CD14-positive monocyte (primary cell): ENCODE results near the gene PMF1. TPM values are rescaled to one million over a fixed set of nuclear protein-coding genes. Genes with fewer than 3 reads are reported as not detected.

Experiments used
- DNase-seq, 3 donors: peaks; one replicate each; pipeline ENCODE4 v3.0.0-alpha.2; 2011 to 2022
- H2AFZ ChIP-seq: 2 replicates; pipeline ENCODE4 v1.6.0; 2012; ENCODE audit warnings: mild to moderate bottlenecking, low read depth, low read length, inconsistent platforms; ENCODE audit not compliant: insufficient read depth, poor library complexity, severe bottlenecking
- H3K27ac ChIP-seq, 2 donors: 1 replicate in 1 of 2; 2 replicates in 1 of 2; pipeline ENCODE4 v1.5.1; 2012 to 2013; ENCODE audit warnings: low read length in 2 of 2, control low read depth in 1 of 2, inconsistent platforms in 1 of 2, low read depth in 1 of 2, mild to moderate bottlenecking in 1 of 2
- H3K27me3 ChIP-seq, 2 donors: one replicate each; pipeline versions ENCODE4 v1.6.0 to v1.6.1; 2011 to 2013; ENCODE audit warnings: low read length in 2 of 2; ENCODE audit not compliant: control insufficient read depth in 2 of 2, insufficient read depth in 2 of 2
- H3K36me3 ChIP-seq, 2 donors: replicated peaks in 1 of 2; 1 replicate in 1 of 2; 2 replicates in 1 of 2; pipeline versions ENCODE4 v1.5.1 to v1.6.1; 2012 to 2013; ENCODE audit warnings: low read length in 2 of 2, control low read depth in 1 of 2, inconsistent platforms in 1 of 2, mild to moderate bottlenecking in 1 of 2; ENCODE audit not compliant: insufficient read depth in 2 of 2, control insufficient read depth in 1 of 2
- H3K4me1 ChIP-seq, 2 donors: 1 replicate in 1 of 2; 2 replicates in 1 of 2; pipeline versions ENCODE4 v1.5.1 to v1.6.1; 2012 to 2013; ENCODE audit warnings: low read length in 2 of 2, control low read depth in 1 of 2, inconsistent platforms in 1 of 2, mild to moderate bottlenecking in 1 of 2, moderate library complexity in 1 of 2; ENCODE audit not compliant: insufficient read depth in 2 of 2, control insufficient read depth in 1 of 2
- H3K4me2 ChIP-seq: replicated peaks from 2 replicates; pipeline ENCODE3; 2012; ENCODE audit warnings: low read length, moderate library complexity, mild to moderate bottlenecking; ENCODE audit not compliant: poor library complexity, severe bottlenecking; ENCODE audit errors: extremely low read depth
- H3K4me3 ChIP-seq, 3 experiments: fragments of 200-600 bp in 1 of 3; sonication (generic) in 1 of 3; replicated peaks in 1 of 3; 1 replicate in 2 of 3; 2 replicates in 1 of 3; pipeline ENCODE4 v1.5.1; 2011 to 2013; ENCODE audit warnings: low read length in 3 of 3, mild to moderate bottlenecking in 3 of 3, control low read depth in 2 of 3, low read depth in 2 of 3, inconsistent platforms in 1 of 3, moderate library complexity in 1 of 3
- H3K79me2 ChIP-seq: 2 replicates; pipeline ENCODE4 v1.6.0; 2012; ENCODE audit warnings: mild to moderate bottlenecking, control low read depth, inconsistent platforms, low read length, moderate library complexity; ENCODE audit not compliant: insufficient read depth
- H3K9ac ChIP-seq: 2 replicates; pipeline ENCODE4 v1.6.0; 2017; ENCODE audit warnings: low read length, mild to moderate bottlenecking; ENCODE audit not compliant: insufficient read depth, poor library complexity, severe bottlenecking
- H3K9me3 ChIP-seq, 2 donors: replicated peaks in 1 of 2; 1 replicate in 1 of 2; 2 replicates in 1 of 2; pipeline versions ENCODE4 v1.5.1 to v1.6.1; 2012 to 2013; ENCODE audit warnings: low read length in 2 of 2, control low read depth in 1 of 2; ENCODE audit not compliant: control insufficient read depth in 1 of 2, insufficient read depth in 1 of 2
- H4K20me1 ChIP-seq: 2 replicates; pipeline ENCODE4 v1.6.0; 2012; ENCODE audit warnings: mild to moderate bottlenecking, low read length, control low read depth, moderate library complexity; ENCODE audit not compliant: insufficient read depth
- H3K27ac Mint-ChIP-seq, 7 donors: one replicate each; pipeline ENCODE4 v1.8.0; 2020; ENCODE audit warnings: mild to moderate bottlenecking in 7 of 7, mixed read lengths in 7 of 7, moderate library complexity in 6 of 7, inconsistent platforms in 2 of 7
- H3K27me3 Mint-ChIP-seq, 3 donors: one replicate each; pipeline ENCODE4 v1.8.0; 2021 to 2022; ENCODE audit warnings: low read depth in 3 of 3, mild to moderate bottlenecking in 3 of 3, mixed read lengths in 3 of 3, moderate library complexity in 3 of 3, inconsistent platforms in 1 of 3
- H3K36me3 Mint-ChIP-seq, 2 donors: one replicate each; pipeline ENCODE4 v1.8.0; 2020; ENCODE audit warnings: mixed read lengths in 2 of 2, inconsistent platforms in 1 of 2, mild to moderate bottlenecking in 1 of 2
- H3K4me1 Mint-ChIP-seq: one replicate; pipeline ENCODE4 v1.8.0; 2020; ENCODE audit warnings: mild to moderate bottlenecking, mixed read lengths
- H3K4me3 Mint-ChIP-seq, 2 donors: one replicate each; pipeline ENCODE4 v1.8.0; 2020; ENCODE audit warnings: mild to moderate bottlenecking in 2 of 2, mixed read lengths in 2 of 2, moderate library complexity in 1 of 2
- H3K9me3 Mint-ChIP-seq, 7 donors: one replicate each; pipeline ENCODE4 v1.8.0; 2020 to 2022; ENCODE audit warnings: mixed read lengths in 7 of 7, mild to moderate bottlenecking in 6 of 7, moderate library complexity in 6 of 7, inconsistent platforms in 2 of 7
- CTCF ChIP-seq: fragments of 200-600 bp; IDR thresholded peaks from one replicate; pipeline ENCODE4 v1.8.0; 2022; ENCODE audit warnings: antibody characterized with exemption, mild to moderate bottlenecking
- WGBS: methylation state at CpG from one replicate; pipeline ENCODE4 v1.1.5; 2013; ENCODE audit warnings: missing lambda C conversion rate; ENCODE audit not compliant: insufficient coverage; 5-methylcytosine and 5-hydroxymethylcytosine counted together
- intact Hi-C, 2 donors: fragments of 100-400 bp; cut with micrococcal nuclease; formaldehyde crosslinking; loops; one replicate each; pipeline versions ENCODE4 v1.15.0 to v1.15.1; 2023
- polyA plus RNA-seq, 3 donors: library from polyadenylated mRNA; depleted of rRNA in 1 of 3; unstranded in 2 of 3; stranded (reverse) in 1 of 3; fragments of 300-500 nt in 2 of 3; fragments of >200 nt in 1 of 3; fragmentation: Illumina TruSeq in 2 of 3; gene quantifications; 1 replicate in 2 of 3; 2 replicates in 1 of 3; pipeline ENCODE4 v1.2.3, GENCODE V29; 2012 to 2021

PMF1 gene
- polyA plus RNA-seq, 3 donors: 83.7 to 90.4 (median 86.1) TPM

DNA sequence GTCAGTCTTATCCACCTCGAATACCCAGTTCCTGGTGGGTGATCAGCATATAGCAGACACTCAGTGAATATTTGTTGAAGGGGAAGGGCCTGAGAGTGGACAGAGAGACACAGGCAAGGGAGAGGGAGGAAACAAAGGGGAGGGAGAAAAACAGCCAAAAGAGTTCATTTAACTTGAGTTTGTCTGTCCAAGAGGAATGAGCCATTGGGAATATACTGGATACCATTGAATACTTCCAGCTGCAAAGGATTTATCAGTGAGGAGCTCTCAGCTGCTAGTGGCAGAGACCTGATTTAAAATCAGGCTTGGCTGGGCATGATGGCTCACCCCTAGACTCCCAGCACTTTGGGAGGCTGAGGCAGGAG, 17.6 kb downstream of the PMF1 start:
- no peak overlapping the region for H3K4me2 ChIP-seq
- peaks cover 1% of the 10 kb centered on the region for H3K4me1 Mint-ChIP-seq
- H3K36me3 Mint-ChIP-seq: peaks cover 49 to 71% of the 10 kb centered on the region in 2 donors
- H3K36me3 ChIP-seq: peaks cover 35 to 70% of the 10 kb centered on the region in 2 donors
- no peaks in the 10 kb centered on the region for H3K27me3 Mint-ChIP-seq
- no peaks in the 10 kb centered on the region for H3K27me3 ChIP-seq
- H3K9ac ChIP-seq: no peak overlapping the region
- no peak overlapping the region for H3K4me3 ChIP-seq
- no peak overlapping the region for H3K4me3 Mint-ChIP-seq
- no peak overlapping the region for H2AFZ ChIP-seq
- no CpG with 5 or more reads among the region's 1 CpG for WGBS
- no peak overlapping the region for H3K27ac Mint-ChIP-seq
- no peak for TF ChIP-seq CTCF
- no peak for DNase-seq
- H3K27ac ChIP-seq: no peak overlapping the region
- H3K9me3 Mint-ChIP-seq: peaks cover 0 to 1% (median 0%) of the 10 kb centered on the region in 7 donors
- no peaks in the 10 kb centered on the region for H3K79me2 ChIP-seq
- H3K4me1 ChIP-seq: no peaks in the 10 kb centered on the region
- no peaks in the 10 kb centered on the region for H4K20me1 ChIP-seq
- no peaks in the 10 kb centered on the region for H3K9me3 ChIP-seq
- intact Hi-C loops: no loop called here

- H3K4me1 Mint-ChIP-seq: no peaks in the 10 kb centered on the region
- intact Hi-C loops: no loop called here
- H4K20me1 ChIP-seq: no peaks in the 10 kb centered on the region
- H3K9me3 Mint-ChIP-seq: peaks cover 0 to 1% (median 0%) of the 10 kb centered on the region in 7 donors
- no peak overlapping the region for H3K4me2 ChIP-seq
- no peak overlapping the region for H3K4me3 Mint-ChIP-seq
- no peaks in the 10 kb centered on the region for H3K9me3 ChIP-seq
- no peak overlapping the region for H3K27ac Mint-ChIP-seq
- peaks cover 0 to 3% (median 0%) of the 10 kb centered on the region in 3 donors for H3K27me3 Mint-ChIP-seq
- H3K36me3 Mint-ChIP-seq: peaks cover 55 to 80% of the 10 kb centered on the region in 2 donors
- no peaks in the 10 kb centered on the region for H3K4me1 ChIP-seq
- no peak for TF ChIP-seq CTCF
- H3K4me3 ChIP-seq: no peak overlapping the region
- 57% methylated on average over 6 of the region's 12 CpGs for WGBS
- H3K27ac ChIP-seq: no peak overlapping the region
- no peak overlapping the region for H3K9ac ChIP-seq
- H2AFZ ChIP-seq: no peak overlapping the region
- peaks cover 43 to 79% of the 10 kb centered on the region in 2 donors for H3K36me3 ChIP-seq
- no peaks in the 10 kb centered on the region for H3K79me2 ChIP-seq
- no peak for DNase-seq
- no peaks in the 10 kb centered on the region for H3K27me3 ChIP-seq
Observed at GRCh38 chr1:156232201-156232894, 19.5 kb downstream of the PMF1 start.
